Measurements from ENCODE around the gene ATAD5.
"Not testable (repeated sequence)": the region's sequence is repeated elsewhere in the genome, so short reads cannot be mapped to it uniquely, and the experiment has no call there.

The ATAD5 gene

GRCh38 chr17:30929861-30930260 lies 98.1 kb downstream of the ATAD5 start:
- H3K9me3 ChIP-seq (ENCODE audit: control insufficient read depth, insufficient read depth, low read length); H3K36me3 ChIP-seq (ENCODE audit: insufficient read depth, low read length); H3K4me1 ChIP-seq (ENCODE audit: insufficient read depth, low read length); H3K9ac ChIP-seq (ENCODE audit: low read depth, low read length): not testable (repeated sequence)

- Histone ChIP-seq H3K9ac (ENCODE audit: low read depth, low read length) (no peak overlapping the region), H3K9me3 (ENCODE audit: control insufficient read depth, insufficient read depth, low read length) (no peaks in the 10 kb centered on the region), H3K4me1 (ENCODE audit: insufficient read depth, low read length) (no peaks in the 10 kb centered on the region), H3K36me3 (ENCODE audit: insufficient read depth, low read length) (no peaks in the 10 kb centered on the region)
These were observed 98.7 kb downstream of the ATAD5 start for GRCh38 chr17:30930495-30930894.

GRCh38 chr17:30931582-30931981 lies 99.8 kb downstream of the ATAD5 start:
- H3K4me1 ChIP-seq (ENCODE audit: insufficient read depth, low read length); H3K36me3 ChIP-seq (ENCODE audit: insufficient read depth, low read length); H3K9me3 ChIP-seq (ENCODE audit: control insufficient read depth, insufficient read depth, low read length); H3K9ac ChIP-seq (ENCODE audit: low read depth, low read length): not testable (repeated sequence)

- H3K9me3 ChIP-seq (ENCODE audit: control insufficient read depth, insufficient read depth, low read length): no peaks in the 10 kb centered on the region
- no peak overlapping the region for H3K9ac ChIP-seq (ENCODE audit: low read depth, low read length)
- no peaks in the 10 kb centered on the region for H3K4me1 ChIP-seq (ENCODE audit: insufficient read depth, low read length)
These were observed 102.2 kb downstream of the ATAD5 start for GRCh38 chr17:30933966-30934365.

GRCh38 chr17:30939051-30939689 lies 107.4 kb downstream of the ATAD5 start:
- Histone ChIP-seq H3K36me3 (ENCODE audit: insufficient read depth, low read length) (no peaks in the 10 kb centered on the region), H3K9ac (ENCODE audit: low read depth, low read length) (no peak overlapping the region), H3K9me3 (ENCODE audit: control insufficient read depth, insufficient read depth, low read length) (no peaks in the 10 kb centered on the region), H3K4me1 (ENCODE audit: insufficient read depth, low read length) (no peaks in the 10 kb centered on the region)

More at GRCh38 chr17:30933966-30934365, 102.2 kb downstream of the ATAD5 start:
- no peaks in the 10 kb centered on the region for H3K36me3 ChIP-seq (ENCODE audit: insufficient read depth, low read length)

GRCh38 chr17:30942308-30943079 lies 110.7 kb downstream of the ATAD5 start:
- H3K36me3 ChIP-seq (ENCODE audit: insufficient read depth, low read length): no peaks in the 10 kb centered on the region
- H3K9ac ChIP-seq (ENCODE audit: low read depth, low read length): no peak overlapping the region
- H3K9me3 ChIP-seq (ENCODE audit: control insufficient read depth, insufficient read depth, low read length): no peaks in the 10 kb centered on the region
- no peaks in the 10 kb centered on the region for H3K4me1 ChIP-seq (ENCODE audit: insufficient read depth, low read length)

Data from ES-I3 (cell line).